GM12892 (cell line): ENCODE measurements around the gene ACTRT3.

Source experiments
- POLR2A ChIP-seq: IDR thresholded peaks from 2 replicates; pipeline ENCODE4 v1.6.1; 2011; ENCODE audit warnings: low read depth, low read length, control low read depth
- TAF1 ChIP-seq: IDR thresholded peaks from 2 replicates; pipeline ENCODE4 v1.6.1; 2011; ENCODE audit warnings: low read depth, mild to moderate bottlenecking, control low read depth, low read length, borderline replicate concordance

GRCh38 chr3:169771497-169772304 lies 2.3 kb upstream of the ACTRT3 start:
- TF ChIP-seq TAF1: no peak
- no peak for TF ChIP-seq POLR2A
